ENCODE results near the gene KLRC3.

GRCh38 chr12:10385166-10385613, 35.2 kb downstream of the KLRC3 start:
- TF ChIP-seq RCOR1 (conservative IDR thresholded peaks at IDR 0.05; ENCODE audit: low read depth, low read length) = no peak
- no peak for TF ChIP-seq ZNF274 (IDR thresholded peaks at IDR 0.05; ENCODE audit: insufficient read depth, insufficient read length)
- TF ChIP-seq NKRF (conservative IDR thresholded peaks at IDR 0.05) = no peak
- no peak for TF ChIP-seq REST (IDR thresholded peaks at IDR 0.05; ENCODE audit: low read depth, low read length)
- no peak for TF ChIP-seq POU2F2 (IDR thresholded peaks at IDR 0.05; ENCODE audit: borderline replicate concordance, low read depth, low read length)
- TF ChIP-seq BCLAF1 (IDR thresholded peaks at IDR 0.05) = no peak
- TF ChIP-seq EZH2 (IDR thresholded peaks at IDR 0.05; ENCODE audit: borderline replicate concordance, control insufficient read depth, low read depth, low read length) = no peak
- TF ChIP-seq ZNF592 (IDR thresholded peaks at IDR 0.05) = no peak
